ENCODE data around the gene ATE1. TPM values are rescaled to one million over a fixed set of nuclear protein-coding genes. Genes with fewer than 3 reads are reported as not detected.

ATE1 gene
- total RNA-seq, 3 donors from 2014 or later = 25.0 to 46.8 (median 29.5) TPM

DNA sequence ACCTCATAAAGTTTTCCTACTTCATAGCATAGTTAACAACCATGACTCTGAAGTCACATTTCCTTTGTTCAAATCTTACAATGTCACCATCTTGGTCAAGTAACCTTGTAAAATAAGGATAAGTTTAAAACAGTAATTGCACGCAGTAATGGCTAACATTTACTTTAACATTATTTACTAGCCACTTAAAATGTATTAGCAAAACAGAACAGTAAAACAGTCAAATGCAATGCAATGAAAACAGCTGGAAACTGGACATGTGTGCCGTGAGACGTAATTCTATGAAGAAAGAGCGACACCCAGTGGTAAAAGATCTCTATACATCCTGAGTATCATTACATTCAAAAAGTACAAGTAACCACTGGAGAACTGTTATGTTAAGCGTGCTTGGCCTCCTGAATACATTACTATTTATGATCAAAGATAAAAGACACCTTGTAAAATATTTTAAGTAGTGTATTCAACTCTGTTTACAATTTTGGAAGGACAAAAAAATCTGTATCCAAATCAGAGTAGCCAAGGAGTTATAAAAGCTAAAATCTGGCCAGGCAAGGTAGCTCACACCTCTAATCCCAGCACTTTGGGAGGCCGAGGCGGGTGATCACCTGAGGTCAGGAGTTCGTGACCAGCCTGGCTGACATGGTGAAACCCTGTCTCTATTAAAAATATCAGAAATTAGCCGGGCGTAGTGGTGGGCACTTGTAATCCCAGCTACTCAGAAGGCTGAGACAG, 27.2 kb downstream of the ATE1 start:
- no peaks in the 10 kb centered on the region for H3K36me3 ChIP-seq
- no peak overlapping the region for H3K4me3 ChIP-seq
- no peak for DNase-seq (ENCODE audit: low spot score in 2 of 2)
- no peaks in the 10 kb centered on the region for H3K4me1 ChIP-seq
- intact Hi-C loops (cut with DNase I; ENCODE audit: low total_unique reads) = no loop called here
- H3K9me3 ChIP-seq = no peaks in the 10 kb centered on the region
- TF ChIP-seq, protein P1, sequence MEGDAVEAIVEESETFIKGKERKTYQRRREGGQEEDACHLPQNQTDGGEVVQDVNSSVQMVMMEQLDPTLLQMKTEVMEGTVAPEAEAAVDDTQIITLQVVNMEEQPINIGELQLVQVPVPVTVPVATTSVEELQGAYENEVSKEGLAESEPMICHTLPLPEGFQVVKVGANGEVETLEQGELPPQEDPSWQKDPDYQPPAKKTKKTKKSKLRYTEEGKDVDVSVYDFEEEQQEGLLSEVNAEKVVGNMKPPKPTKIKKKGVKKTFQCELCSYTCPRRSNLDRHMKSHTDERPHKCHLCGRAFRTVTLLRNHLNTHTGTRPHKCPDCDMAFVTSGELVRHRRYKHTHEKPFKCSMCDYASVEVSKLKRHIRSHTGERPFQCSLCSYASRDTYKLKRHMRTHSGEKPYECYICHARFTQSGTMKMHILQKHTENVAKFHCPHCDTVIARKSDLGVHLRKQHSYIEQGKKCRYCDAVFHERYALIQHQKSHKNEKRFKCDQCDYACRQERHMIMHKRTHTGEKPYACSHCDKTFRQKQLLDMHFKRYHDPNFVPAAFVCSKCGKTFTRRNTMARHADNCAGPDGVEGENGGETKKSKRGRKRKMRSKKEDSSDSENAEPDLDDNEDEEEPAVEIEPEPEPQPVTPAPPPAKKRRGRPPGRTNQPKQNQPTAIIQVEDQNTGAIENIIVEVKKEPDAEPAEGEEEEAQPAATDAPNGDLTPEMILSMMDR (IDR thresholded peaks at IDR 0.05) = peak in 2 of 3 donors; percentile 53 to 64
- TF ChIP-seq POLR2AphosphoS5 (IDR thresholded peaks at IDR 0.05) = no peak
- no peak overlapping the region for H3K27ac ChIP-seq
- no peaks in the 10 kb centered on the region for H3K27me3 ChIP-seq

DNA sequence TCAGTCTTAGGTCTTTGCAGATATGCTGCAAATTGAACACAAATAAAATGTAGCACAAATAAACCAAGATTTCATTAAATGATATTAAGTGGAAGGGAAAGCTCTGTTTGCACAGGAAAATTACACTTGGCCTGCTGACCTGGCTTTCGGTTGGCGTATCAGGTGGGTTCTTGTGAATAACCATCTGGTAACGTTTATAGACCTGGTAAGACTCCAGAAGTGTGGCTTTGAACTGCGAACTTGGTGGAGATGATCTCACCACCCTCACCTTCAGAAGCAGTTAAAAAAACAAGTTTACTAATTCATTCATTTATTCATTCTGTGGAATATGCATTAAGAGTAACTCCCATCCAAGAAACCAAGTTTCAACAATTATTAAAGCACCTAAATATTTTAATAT, 28.1 kb downstream of the ATE1 start:
- Histone ChIP-seq H3K36me3 (no peaks in the 10 kb centered on the region), H3K4me1 (no peaks in the 10 kb centered on the region), H3K9me3 (no peaks in the 10 kb centered on the region), H3K4me3 (no peak overlapping the region), H3K27ac (no peak overlapping the region), H3K27me3 (no peaks in the 10 kb centered on the region)
- intact Hi-C loops (cut with DNase I; ENCODE audit: low total_unique reads) = loop anchor here (5.0 kb wide), 1 partner anchor 952 kb away; no protein-coding TSS in a partner anchor
- TF ChIP-seq POLR2AphosphoS5 (IDR thresholded peaks at IDR 0.05) = no peak
- TF ChIP-seq, protein P1 (IDR thresholded peaks at IDR 0.05) = no peak
- TF ChIP-seq POLR2A (IDR thresholded peaks at IDR 0.05) = no peak
- DNase-seq (ENCODE audit: low spot score in 2 of 2) = no peak

DNA sequence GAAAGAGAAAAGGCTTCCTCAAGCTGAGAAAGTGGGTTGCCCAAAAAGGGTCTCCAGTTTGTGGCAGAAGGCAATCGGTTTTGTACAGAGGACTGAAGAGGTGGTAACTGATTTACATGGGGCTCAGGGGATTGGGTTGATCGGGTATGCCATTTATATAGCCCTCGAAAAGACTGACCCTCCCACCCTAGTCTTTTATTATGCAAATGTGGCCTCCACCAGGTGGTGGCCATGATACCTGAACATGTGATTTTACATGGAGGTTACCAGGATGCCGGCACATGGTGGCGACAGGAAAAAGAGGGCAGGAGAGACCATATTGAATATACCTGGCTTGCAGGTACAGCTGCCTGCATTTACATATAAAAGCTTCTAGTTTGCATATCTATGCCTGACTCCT, 36.7 kb downstream of the ATE1 start:
- no peak for DNase-seq (ENCODE audit: low spot score in 2 of 2)
- Histone ChIP-seq H3K4me1 (no peaks in the 10 kb centered on the region), H3K27me3 (no peaks in the 10 kb centered on the region), H3K4me3 (no peak overlapping the region), H3K9me3 (no peaks in the 10 kb centered on the region), H3K27ac (no peak overlapping the region), H3K36me3 (no peaks in the 10 kb centered on the region)
- TF ChIP-seq, protein P1 (IDR thresholded peaks at IDR 0.05) = no peak
- TF ChIP-seq POLR2A (IDR thresholded peaks at IDR 0.05) = no peak
- TF ChIP-seq POLR2AphosphoS5 (IDR thresholded peaks at IDR 0.05) = no peak
- intact Hi-C loops (cut with DNase I; ENCODE audit: low total_unique reads) = no loop called here

DNA sequence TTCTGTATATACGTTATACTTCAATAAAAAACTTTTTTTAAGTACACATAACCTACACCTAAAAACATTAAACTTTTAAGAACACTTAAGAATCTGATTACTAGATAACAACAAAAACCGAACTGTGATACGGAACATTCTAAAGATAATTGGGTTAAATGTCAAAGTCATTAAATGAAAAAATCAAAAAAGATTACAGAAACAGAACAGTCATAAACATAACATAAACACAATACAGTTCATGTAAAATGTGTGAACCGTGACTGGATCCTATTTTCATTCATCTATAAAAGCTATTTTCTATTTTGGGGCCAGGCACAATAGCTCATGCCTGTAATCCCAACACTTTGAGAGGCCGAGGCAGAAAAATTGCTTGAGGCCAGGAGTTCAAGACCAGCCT, 38.6 kb downstream of the ATE1 start:
- no peak for DNase-seq (ENCODE audit: low spot score in 2 of 2)
- Histone ChIP-seq H3K27me3 (no peaks in the 10 kb centered on the region), H3K9me3 (no peaks in the 10 kb centered on the region), H3K4me1 (no peaks in the 10 kb centered on the region), H3K4me3 (no peak overlapping the region), H3K36me3 (no peaks in the 10 kb centered on the region), H3K27ac (no peak overlapping the region)
- intact Hi-C loops (cut with DNase I; ENCODE audit: low total_unique reads) = loop anchor here (5.0 kb wide), 1 partner anchor 937 kb away; no protein-coding TSS in a partner anchor
- TF ChIP-seq, protein P1 (IDR thresholded peaks at IDR 0.05) = no peak
- TF ChIP-seq POLR2A (IDR thresholded peaks at IDR 0.05) (no peak), POLR2AphosphoS5 (IDR thresholded peaks at IDR 0.05) (no peak)

DNA sequence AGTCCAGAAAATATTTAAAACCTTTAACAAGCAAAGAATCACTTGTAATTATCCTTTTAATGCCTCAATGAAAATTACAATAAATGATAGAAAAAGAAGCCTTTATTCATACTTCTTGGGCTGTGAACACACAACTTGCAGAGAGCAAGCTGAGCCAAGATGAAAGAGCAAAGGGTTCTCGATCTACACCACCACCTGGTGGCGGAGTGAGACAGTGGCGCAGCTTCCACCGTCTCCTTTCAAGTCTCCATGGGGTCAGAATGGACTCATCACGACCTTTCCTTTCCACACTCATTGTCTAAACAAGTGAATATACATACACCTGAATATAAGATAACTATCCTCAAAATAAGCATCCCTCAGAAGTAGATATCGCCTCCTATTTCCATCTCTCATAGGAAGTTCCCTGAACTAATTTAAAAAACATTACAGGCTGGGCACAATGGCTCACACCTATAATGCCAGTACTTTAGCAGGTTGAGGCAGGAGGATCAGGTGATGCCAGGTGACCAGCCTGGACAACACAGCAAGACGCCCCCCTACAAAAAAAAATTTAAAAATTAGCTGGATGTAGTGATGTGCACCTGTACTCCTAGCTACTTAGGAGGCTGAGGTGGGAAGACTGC, 40.7 kb downstream of the ATE1 start:
- intact Hi-C loops (cut with DNase I; ENCODE audit: low total_unique reads) = loop anchor here (5.0 kb wide), 1 partner anchor 935 kb away; no protein-coding TSS in a partner anchor
- DNase-seq (ENCODE audit: low spot score in 2 of 2) = no peak
- Histone ChIP-seq H3K4me1 (no peaks in the 10 kb centered on the region), H3K4me3 (no peak overlapping the region), H3K36me3 (no peaks in the 10 kb centered on the region), H3K9me3 (no peaks in the 10 kb centered on the region), H3K27ac (no peak overlapping the region), H3K27me3 (no peaks in the 10 kb centered on the region)
- no peak for TF ChIP-seq POLR2A (IDR thresholded peaks at IDR 0.05)
- TF ChIP-seq, protein P1 (IDR thresholded peaks at IDR 0.05) = peak; percentile 51 to 68 (median 59)

Data from breast epithelium (tissue), 4 donors.